Liver (tissue), 9 donors: Measurements from ENCODE around the gene CTSV. TPM values are rescaled to one million over a fixed set of nuclear protein-coding genes. Genes with fewer than 3 reads are reported as not detected.
"Not testable (repeated sequence)": the region's sequence is repeated elsewhere in the genome, so short reads cannot be mapped to it uniquely, and the experiment has no call there.

Experiments
- DNase-seq: peaks from one replicate; pipeline ENCODE4 v3.0.0-alpha.2; 2017; ENCODE audit warnings: low spot score
- H3K27ac ChIP-seq, 2 donors: one replicate each; pipeline ENCODE4 v1.7.0; 2013; ENCODE audit warnings: inconsistent platforms in 2 of 2, low read length in 2 of 2, control low read depth in 1 of 2, low read depth in 1 of 2, mild to moderate bottlenecking in 1 of 2
- H3K27me3 ChIP-seq, 4 donors: one replicate each; pipeline versions ENCODE4 v1.6.1 to v1.7.0; 2013; ENCODE audit warnings: low read length in 3 of 4, inconsistent platforms in 1 of 4, mild to moderate bottlenecking in 1 of 4, moderate library complexity in 1 of 4; ENCODE audit not compliant: control insufficient read depth in 4 of 4, insufficient read depth in 4 of 4
- H3K36me3 ChIP-seq, 4 donors: one replicate each; pipeline versions ENCODE4 v1.6.1 to v1.7.0; 2013; ENCODE audit warnings: low read length in 3 of 4, mild to moderate bottlenecking in 3 of 4, low read depth in 1 of 4, moderate library complexity in 1 of 4; ENCODE audit not compliant: control insufficient read depth in 4 of 4, insufficient read depth in 3 of 4
- H3K4me1 ChIP-seq, 4 donors: one replicate each; pipeline versions ENCODE4 v1.6.1 to v1.7.0; 2013; ENCODE audit warnings: low read length in 3 of 4, mild to moderate bottlenecking in 3 of 4, moderate library complexity in 1 of 4; ENCODE audit not compliant: control insufficient read depth in 4 of 4, insufficient read depth in 4 of 4
- H3K4me3 ChIP-seq, 3 donors: one replicate each; pipeline versions ENCODE4 v1.6.1 to v1.7.0; 2013; ENCODE audit warnings: low read length in 3 of 3, control low read depth in 1 of 3, low read depth in 1 of 3, mild to moderate bottlenecking in 1 of 3
- H3K9ac ChIP-seq, 2 donors: one replicate each; pipeline ENCODE4 v1.7.0; 2013; ENCODE audit warnings: low read length in 2 of 2, mild to moderate bottlenecking in 2 of 2, moderate library complexity in 2 of 2, control low read depth in 1 of 2, low read depth in 1 of 2
- H3K9me3 ChIP-seq, 4 donors: one replicate each; pipeline versions ENCODE4 v1.6.1 to v1.7.0; 2013; ENCODE audit warnings: low read length in 3 of 4; ENCODE audit not compliant: control insufficient read depth in 4 of 4
- GABPA ChIP-seq, 2 donors: IDR thresholded peaks in 1 of 2; conservative IDR thresholded peaks in 1 of 2; 2 replicates each; pipeline ENCODE4 v1.6.1; 2016; ENCODE audit warnings: antibody characterized with exemption in 2 of 2, mild to moderate bottlenecking in 1 of 2, moderate library complexity in 1 of 2
- SP1 ChIP-seq: IDR thresholded peaks from 2 replicates; pipeline ENCODE4 v1.6.1; 2018; ENCODE audit warnings: antibody characterized with exemption, mild to moderate bottlenecking
- TAF1 ChIP-seq: conservative IDR thresholded peaks from 2 replicates; pipeline ENCODE4 v1.6.1; 2016; ENCODE audit warnings: antibody characterized with exemption, mild to moderate bottlenecking
- YY1 ChIP-seq: IDR thresholded peaks from 2 replicates; pipeline ENCODE4 v1.6.1; 2016; ENCODE audit warnings: antibody characterized with exemption, mild to moderate bottlenecking
- WGBS: extraction: QIAGEN DNeasy Blood & Tissue Kit; methylation state at CpG from one replicate; pipeline ENCODE4 v1.1.7; 2013; 5-methylcytosine and 5-hydroxymethylcytosine counted together
- polyA plus RNA-seq, 2 donors: library from polyadenylated mRNA; stranded (reverse) in 1 of 2; unstranded in 1 of 2; fragments of 200-250 nt in 1 of 2; fragments of >200 nt in 1 of 2; fragmentation: Nextera tagmentation in 1 of 2; extraction: Ambion mirVana in 1 of 2; gene quantifications; one replicate each; pipeline versions ENCODE4 v1.2.1 to v1.2.3, GENCODE V29; 2013 to 2015
- total RNA-seq, 2 donors: library from RNA; depleted of rRNA; stranded (reverse); fragments of >200 nt; gene quantifications; one replicate each; pipeline ENCODE4 v1.2.3, GENCODE V29; 2014
- donor health status: healthy.
- donor health status: healthy.
- donor health status: healthy.
- donor health status: healthy.
- donor health status: healthy.

Gene CTSV
- total and polyA plus RNA-seq, 4 donors, result 0.17 to 0.65 (median 0.30) TPM

GRCh38 chr9:97013151-97014132 is 25.5 kb downstream of the CTSV start:
- DNase-seq, result peak; percentile 72
- H3K27me3 ChIP-seq, H3K4me1 ChIP-seq, H3K9me3 ChIP-seq, H3K36me3 ChIP-seq: not testable (repeated sequence)
- under 1% methylated on average over 96 of the region's 97 CpGs for WGBS
- H3K4me3 ChIP-seq, result peak overlapping the region; percentile 41 to 80 (median 68)
- peak overlapping the region in 1 of 2 donors; percentile 64 for H3K9ac ChIP-seq
- H3K27ac ChIP-seq, result peak overlapping the region; percentile 3 to 75
- TF ChIP-seq TAF1 (peak; percentile 21), SP1 (peak; percentile 51), YY1 (peak; percentile 30), GABPA (IDR thresholded peaks at IDR 0.05 in 1 of 2, conservative IDR thresholded peaks at IDR 0.05 in 1 of 2) (peak; percentile 72 to 91)

- not testable (repeated sequence) for H3K9me3 ChIP-seq, H3K27ac ChIP-seq, H3K27me3 ChIP-seq, H3K4me1 ChIP-seq, DNase-seq, H3K36me3 ChIP-seq, H3K9ac ChIP-seq
- H3K4me3 ChIP-seq, result peak overlapping the region; percentile 26 to 80 (median 68)
- WGBS, result 2% methylated on average over 13 of the region's 18 CpGs
These were observed 26.3 kb downstream of the CTSV start for GRCh38 chr9:97012617-97013016.

- H3K4me1 ChIP-seq, H3K36me3 ChIP-seq, H3K4me3 ChIP-seq, H3K27ac ChIP-seq, H3K9ac ChIP-seq, H3K9me3 ChIP-seq, DNase-seq, H3K27me3 ChIP-seq: not testable (repeated sequence)
These were observed 36.7 kb downstream of the CTSV start for GRCh38 chr9:97002195-97002594.

GRCh38 chr9:97001338-97001737 is 37.6 kb downstream of the CTSV start:
- not testable (repeated sequence) for H3K9me3 ChIP-seq

GRCh38 chr9:97000139-97000787 is 38.7 kb downstream of the CTSV start:
- not testable (repeated sequence) for H3K4me1 ChIP-seq, H3K36me3 ChIP-seq, H3K4me3 ChIP-seq, H3K9me3 ChIP-seq, H3K27ac ChIP-seq, H3K27me3 ChIP-seq, H3K9ac ChIP-seq, DNase-seq
- 93% methylated on average over 3 of the region's 3 CpGs for WGBS

More at GRCh38 chr9:97001338-97001737, 37.6 kb downstream of the CTSV start:
- H3K4me3 ChIP-seq, H3K4me1 ChIP-seq, H3K27me3 ChIP-seq, DNase-seq, H3K9ac ChIP-seq, H3K27ac ChIP-seq, H3K36me3 ChIP-seq: not testable (repeated sequence)
- WGBS, result 83% methylated on average over 1 of the region's 1 CpG

GRCh38 chr9:96999733-97000132 is 39.2 kb downstream of the CTSV start:
- not testable (repeated sequence) for H3K27ac ChIP-seq

GRCh38 chr9:96997009-96997701 is 41.8 kb downstream of the CTSV start:
- 95% methylated on average over 5 of the region's 6 CpGs for WGBS
- not testable (repeated sequence) for H3K4me3 ChIP-seq, H3K4me1 ChIP-seq, DNase-seq, H3K9ac ChIP-seq, H3K27ac ChIP-seq, H3K9me3 ChIP-seq, H3K36me3 ChIP-seq, H3K27me3 ChIP-seq

More at GRCh38 chr9:96999733-97000132, 39.2 kb downstream of the CTSV start:
- not testable (repeated sequence) for H3K9me3 ChIP-seq, H3K9ac ChIP-seq, H3K27me3 ChIP-seq, DNase-seq, H3K4me1 ChIP-seq, H3K4me3 ChIP-seq, H3K36me3 ChIP-seq
- 97% methylated on average over 1 of the region's 1 CpG for WGBS
